NCI-H748 treated with DMSO at 0.1 percent for 48 hours (cell line): ENCODE data around the gene HSD17B12.
"Not testable (repeated sequence)": the region's sequence is repeated elsewhere in the genome, so short reads cannot be mapped to it uniquely, and the experiment has no call there.

ENCODE experiments used
- DNase-seq: peaks from one replicate; lab custom pipeline; 2025; lab: John Stamatoyannopoulos, UW

The HSD17B12 gene

DNA sequence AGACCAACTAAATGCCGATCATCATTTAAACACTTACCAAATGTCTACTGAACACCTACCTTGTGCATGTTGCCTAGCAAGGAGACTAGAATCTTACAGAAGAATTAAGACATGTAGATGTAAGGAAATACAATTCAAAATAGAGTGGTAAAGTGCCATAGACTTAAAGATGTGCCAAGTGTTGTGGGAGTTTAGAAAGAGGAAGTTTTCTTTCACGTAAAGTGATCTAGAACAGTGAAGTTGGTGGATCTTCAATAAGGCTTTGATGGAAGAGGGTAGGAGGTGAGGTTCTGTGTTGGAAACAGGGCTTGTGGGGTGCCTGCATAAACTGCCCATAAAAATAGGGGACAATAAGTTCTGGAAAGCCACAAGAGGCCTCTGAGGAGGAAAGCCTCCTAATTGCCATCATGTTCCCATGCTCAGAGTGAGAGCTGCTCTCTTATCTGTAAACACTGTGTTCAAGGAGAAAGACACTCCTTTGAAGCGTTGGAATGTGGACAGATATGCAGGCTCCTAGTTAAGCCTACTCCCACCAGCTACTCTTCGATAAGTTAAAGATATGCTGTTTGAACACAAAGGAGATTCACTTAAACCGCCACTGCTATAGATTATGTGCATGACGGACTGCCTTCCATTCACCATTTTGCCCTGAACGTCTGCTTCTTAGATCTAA, 66.7 kb downstream of the HSD17B12 start:
- DNase-seq, result no peak

DNA sequence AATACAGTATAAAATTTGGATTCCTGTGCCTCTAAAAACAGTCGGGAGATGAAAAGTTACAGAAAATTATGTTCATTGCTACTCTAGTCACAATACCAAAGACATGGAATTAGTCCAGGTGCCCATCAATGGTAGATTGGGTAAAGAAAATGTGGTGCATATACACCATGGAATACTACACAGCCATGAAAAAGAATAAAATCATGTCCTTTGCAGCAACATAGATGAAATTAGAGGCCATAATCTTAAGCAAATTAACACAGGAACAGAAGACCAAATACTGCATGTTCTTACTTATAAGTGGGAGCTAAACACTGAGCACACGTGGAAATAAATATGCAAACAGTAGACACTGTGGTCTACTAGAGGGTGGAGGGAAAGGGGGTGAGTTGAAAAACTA, 67.6 kb downstream of the HSD17B12 start:
- no peak for DNase-seq

- no peak for DNase-seq
Measured at GRCh38 chr11:43751726-43752125, 71.2 kb downstream of the HSD17B12 start.

- DNase-seq, result no peak
Measured at GRCh38 chr11:43756575-43756974, 76.0 kb downstream of the HSD17B12 start.

- DNase-seq, result no peak
Measured at GRCh38 chr11:43758927-43759326, 78.4 kb downstream of the HSD17B12 start.

- no peak for DNase-seq
Measured at GRCh38 chr11:43760902-43761301, 80.4 kb downstream of the HSD17B12 start.

DNA sequence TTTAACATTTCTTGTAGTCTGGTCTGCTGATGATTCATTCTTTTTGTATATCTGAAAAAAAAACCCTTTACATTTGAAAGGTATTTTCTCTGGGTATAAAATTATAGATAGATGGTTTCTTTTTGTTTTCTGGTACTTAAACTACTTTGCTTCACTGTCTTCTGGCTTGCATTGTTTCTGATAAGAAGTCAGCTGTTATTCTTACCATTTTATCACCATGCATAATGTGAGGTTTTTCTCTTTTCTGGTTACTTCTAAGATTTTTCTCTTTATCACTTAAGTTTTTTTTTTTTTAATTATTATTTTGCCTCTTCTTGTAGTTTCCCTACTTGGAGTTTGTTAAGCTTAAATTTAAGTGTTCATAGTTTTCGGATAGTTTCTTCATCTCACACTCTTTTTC, 84.7 kb downstream of the HSD17B12 start:
- no peak for DNase-seq

GRCh38 chr11:43768654-43769053, 88.1 kb downstream of the HSD17B12 start:
- not testable (repeated sequence) for DNase-seq

- DNase-seq, result no peak
Measured at GRCh38 chr11:43770173-43770572, 89.6 kb downstream of the HSD17B12 start.

- no peak for DNase-seq
Measured at GRCh38 chr11:43772733-43773132, 92.2 kb downstream of the HSD17B12 start.

DNA sequence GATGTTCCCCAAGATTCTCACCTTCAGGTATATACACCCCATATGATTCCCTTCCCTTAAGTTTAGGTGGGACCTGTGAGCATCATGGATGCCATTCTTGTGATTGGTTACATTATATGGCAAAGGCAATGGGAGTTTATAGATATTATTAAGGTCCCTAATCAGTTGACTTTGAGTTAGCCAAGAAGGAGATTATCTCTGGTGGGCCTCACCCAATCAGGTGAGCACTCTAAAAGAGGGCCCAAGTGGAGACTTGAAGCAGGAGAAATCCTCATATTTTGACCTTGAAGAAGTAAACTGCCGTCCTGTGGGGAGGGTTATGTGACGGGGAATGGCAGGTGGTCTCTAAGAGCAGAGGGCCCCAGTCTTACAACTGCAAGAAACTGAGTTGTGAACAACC, 94.2 kb downstream of the HSD17B12 start:
- DNase-seq, result no peak

- no peak for DNase-seq
Measured at GRCh38 chr11:43779306-43779705, 98.8 kb downstream of the HSD17B12 start.

DNA sequence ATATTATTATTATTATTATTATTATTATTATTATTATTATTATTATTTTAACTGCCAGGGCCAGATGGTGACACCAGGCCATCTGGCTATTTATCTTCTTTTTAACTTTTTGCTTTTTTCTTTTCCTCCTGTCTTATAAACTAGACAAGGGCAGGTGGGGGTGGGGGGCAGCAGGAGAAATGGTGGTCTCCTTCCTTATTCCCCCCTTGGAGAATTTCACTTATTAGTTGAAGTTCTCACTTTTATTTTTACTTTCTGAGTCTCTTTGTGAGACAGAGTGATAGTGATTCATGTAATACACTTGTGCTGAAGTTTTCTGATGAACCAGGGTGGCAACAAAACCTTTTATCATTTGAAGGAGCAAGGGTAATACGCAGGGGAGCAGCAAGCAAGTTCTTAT, 103.8 kb downstream of the HSD17B12 start:
- DNase-seq, result no peak

DNA sequence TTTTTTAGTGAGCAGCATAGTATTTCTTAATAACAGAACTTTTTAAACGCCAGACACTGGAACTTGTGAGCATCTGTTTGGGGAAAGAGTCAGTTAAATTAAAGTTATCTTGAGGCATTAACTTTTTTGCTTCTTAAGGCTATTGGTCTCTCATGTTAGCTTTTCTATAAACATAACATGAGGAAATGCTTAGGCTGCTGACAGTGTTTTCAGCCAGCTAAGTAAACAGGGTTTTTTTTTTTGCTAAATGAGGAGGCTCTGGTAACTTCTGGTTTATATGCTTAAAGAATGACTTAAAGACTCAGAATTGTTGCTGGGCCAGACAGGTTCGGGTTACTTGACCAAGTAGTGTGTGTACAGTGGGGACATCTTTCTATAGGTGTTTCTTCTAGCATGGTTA, 104.3 kb downstream of the HSD17B12 start:
- DNase-seq, result no peak

DNA sequence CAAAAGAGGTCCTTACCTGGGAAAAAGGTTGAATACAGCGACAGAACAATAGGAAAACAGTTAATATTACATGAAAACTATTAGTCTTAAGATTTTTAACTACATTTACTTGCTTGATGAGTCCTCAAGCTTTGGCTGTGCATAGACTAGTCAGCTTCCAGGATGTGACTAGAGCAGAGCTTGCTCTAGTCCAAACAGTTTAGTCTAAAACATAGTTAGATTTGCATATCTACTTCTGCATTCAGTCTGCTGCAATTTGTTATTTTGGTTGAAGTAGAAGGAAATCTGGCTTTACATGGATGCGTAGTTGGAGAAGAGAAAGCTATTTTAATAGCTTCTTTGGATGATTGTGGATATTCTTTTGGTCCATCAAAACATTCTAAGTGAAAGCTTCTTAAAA, 104.8 kb downstream of the HSD17B12 start:
- no peak for DNase-seq

GRCh38 chr11:43786016-43786415, 105.5 kb downstream of the HSD17B12 start:
- no peak for DNase-seq

GRCh38 chr11:43787824-43788223, 107.3 kb downstream of the HSD17B12 start:
- no peak for DNase-seq

DNA sequence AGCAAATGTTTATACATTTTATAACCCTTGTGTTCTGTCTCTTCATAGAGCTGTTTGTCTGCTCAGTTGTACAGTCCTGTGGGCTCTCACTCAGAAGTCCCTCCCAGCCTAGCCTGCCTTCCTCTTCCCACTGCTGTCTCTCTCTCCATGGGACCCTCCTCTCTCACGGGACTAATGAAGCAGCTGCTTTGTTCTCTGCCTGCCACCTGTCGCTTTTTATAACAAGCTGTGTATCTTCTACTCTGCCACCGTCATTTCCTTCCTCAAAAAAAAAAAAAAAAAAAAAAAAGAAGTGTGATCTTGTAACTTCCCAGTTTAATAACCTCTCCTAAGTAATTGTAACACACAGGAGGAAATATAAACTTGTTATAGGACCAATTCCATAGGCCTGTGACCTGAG, 107.9 kb downstream of the HSD17B12 start:
- DNase-seq, result no peak

GRCh38 chr11:43789700-43790443, 109.3 kb downstream of the HSD17B12 start:
- DNase-seq, result no peak

- DNase-seq, result no peak
Measured at GRCh38 chr11:43790444-43790794, 109.9 kb downstream of the HSD17B12 start.

GRCh38 chr11:43797337-43797736, 116.8 kb downstream of the HSD17B12 start:
- DNase-seq, result no peak

GRCh38 chr11:43797866-43798265, 117.3 kb downstream of the HSD17B12 start:
- DNase-seq, result no peak

- DNase-seq, result no peak
Measured at GRCh38 chr11:43802509-43802908, 122.0 kb downstream of the HSD17B12 start.

GRCh38 chr11:43803766-43804165, 123.2 kb downstream of the HSD17B12 start:
- DNase-seq, result no peak
